HG02884 (cell line): ENCODE results near the gene PACS2.
A peak's percentile ranks its signal among the peaks of the same experiment; 100 is the strongest.
"Not testable (repeated sequence)": the region's sequence is repeated elsewhere in the genome, so short reads cannot be mapped to it uniquely, and the experiment has no call there.

ENCODE experiments used
- ATAC-seq: cut with Tn5 transposase; IDR thresholded peaks from one replicate; pipeline ENCODE4 v1.9.1; 2021; ENCODE audit warnings: mild to moderate bottlenecking, moderate library complexity; ENCODE audit not compliant: unreplicated experiment

PACS2 gene

DNA sequence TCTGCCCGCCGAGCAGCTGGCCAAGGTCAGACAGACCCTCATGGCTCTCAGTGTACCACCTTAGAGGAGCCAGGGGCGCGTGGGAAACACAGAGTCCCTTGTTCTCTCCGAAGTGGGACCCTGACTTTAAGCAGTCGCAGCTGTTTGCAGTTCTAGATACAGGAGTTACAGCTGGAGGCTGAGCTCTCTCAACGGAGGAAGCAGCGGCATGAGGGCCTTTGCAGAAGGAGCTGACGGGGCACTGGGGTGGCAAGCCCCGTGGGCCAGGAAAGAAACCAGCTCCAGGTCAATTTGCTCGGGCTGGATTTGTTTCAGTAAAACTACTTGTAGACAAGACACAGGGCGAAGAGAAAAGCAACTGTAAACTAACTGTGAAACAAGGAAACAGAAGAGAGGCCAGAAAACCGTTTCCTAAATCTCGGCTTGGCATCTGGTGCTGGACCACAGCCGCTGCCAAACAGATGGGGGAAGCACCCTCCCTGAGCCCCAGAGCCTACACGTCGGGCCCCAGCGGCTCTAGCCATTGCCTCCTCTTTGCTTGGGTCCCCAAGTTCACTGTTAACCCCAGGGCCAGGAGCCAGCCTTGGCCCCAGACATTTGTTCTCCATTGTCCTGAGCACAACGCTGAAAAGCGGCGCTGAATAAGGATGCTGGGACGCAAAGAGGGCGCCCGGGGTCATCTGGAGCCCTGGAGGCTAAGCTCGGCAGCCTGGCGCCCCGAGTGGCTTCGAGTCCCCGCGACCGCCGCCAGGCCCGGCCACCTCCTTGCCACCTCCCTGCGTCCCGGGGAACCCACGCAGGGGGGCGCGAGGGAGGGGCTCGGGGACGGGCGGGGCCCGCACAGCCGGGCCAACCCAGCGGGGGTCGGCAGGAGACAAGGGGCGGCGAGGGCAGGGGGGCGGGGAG is 914 bp upstream of the PACS2 start:
- ATAC-seq, result peak; percentile 12

GRCh38 chr14:105315211-105315721 is 718 bp downstream of the PACS2 start:
- ATAC-seq, result peak; percentile 22

- ATAC-seq, result no peak
Measured at GRCh38 chr14:105315941-105316576, 1.5 kb downstream of the PACS2 start.

GRCh38 chr14:105316577-105316941 is 2.0 kb downstream of the PACS2 start:
- ATAC-seq, result no peak

DNA sequence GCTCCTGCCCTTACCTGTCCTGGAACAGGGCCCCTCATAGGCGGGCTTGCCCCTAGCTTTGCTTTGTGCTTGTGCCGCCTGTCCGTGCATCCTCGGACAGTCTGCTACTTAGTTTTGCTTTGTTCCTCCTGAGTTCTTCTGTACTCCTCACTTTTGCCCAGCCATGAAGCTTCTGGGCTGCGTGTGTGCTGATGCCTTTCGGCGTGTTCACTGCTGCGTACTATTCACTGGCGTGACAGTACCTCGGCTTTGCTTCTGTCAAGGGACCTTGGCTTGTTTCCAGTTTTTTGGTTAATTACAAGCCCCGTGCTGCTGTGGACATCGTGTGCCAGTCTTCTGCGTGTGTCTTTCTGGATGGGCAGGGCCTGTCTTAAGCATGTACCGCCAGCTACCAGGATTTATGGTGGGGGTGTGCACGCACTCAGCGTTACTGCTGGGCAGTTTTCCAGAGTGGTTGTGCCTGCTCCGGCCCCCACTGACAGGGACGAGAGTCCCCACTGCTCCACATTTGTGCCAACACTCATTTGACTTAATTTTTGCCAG is 2.5 kb downstream of the PACS2 start:
- ATAC-seq, result no peak

DNA sequence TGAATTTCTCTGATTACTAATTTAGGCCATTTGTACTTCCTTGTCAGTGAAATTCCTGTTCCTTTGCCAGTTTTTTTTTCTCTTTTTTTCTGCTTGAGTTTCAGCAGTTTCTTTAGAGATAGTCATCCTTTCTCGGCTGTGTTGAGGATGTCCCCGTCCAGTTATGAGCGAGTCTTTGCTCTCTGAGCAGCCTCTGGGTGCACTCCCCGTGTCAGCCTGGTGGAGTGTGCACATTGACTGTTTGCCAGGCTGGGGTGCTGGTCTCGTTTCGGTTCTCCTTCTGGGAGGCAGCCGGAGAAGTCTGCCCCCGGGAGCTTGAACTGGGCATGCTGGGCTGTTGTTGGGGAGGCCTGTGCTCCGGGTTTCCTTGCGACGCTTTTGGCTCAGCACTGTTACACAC is 3.0 kb downstream of the PACS2 start:
- no peak for ATAC-seq

DNA sequence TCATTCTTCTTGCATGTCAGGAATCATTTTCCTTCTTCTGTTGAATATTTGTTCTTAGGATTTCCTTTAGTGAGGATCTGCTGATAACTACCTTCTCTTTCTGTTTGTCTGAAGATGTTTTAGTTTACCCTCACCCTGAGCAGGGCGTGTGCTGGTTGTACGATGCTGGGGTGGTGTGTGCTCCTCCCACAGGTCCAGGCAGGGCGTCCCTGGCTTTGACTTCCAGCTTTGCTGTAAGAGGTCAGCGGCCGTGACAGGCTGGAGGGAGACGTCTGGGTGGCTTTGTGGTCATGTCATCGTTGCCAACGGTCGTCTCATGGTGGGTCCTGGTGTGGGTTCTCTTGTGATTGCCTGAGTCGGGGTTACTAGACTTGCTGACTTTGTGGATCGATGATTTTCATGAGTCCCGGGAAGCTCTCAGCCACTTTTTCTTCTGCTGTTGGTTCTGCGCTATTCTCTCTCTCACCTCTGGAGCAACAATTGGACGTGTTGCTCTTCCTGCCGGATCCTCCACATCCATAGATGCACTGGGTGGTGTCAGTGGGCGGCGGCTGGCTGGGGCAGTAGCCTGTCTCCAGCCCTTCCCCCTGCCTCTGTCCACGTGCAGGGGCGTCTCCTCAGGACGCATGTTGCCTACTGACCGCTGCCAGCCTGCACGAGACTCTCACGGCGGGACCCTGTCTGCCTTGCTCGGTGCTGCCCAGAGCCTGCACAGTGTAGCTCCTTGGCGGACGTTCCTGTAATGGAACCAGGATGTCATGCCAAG is 8.4 kb downstream of the PACS2 start:
- ATAC-seq, result no peak

- no peak for ATAC-seq
Measured at GRCh38 chr14:105323663-105324062, 9.1 kb downstream of the PACS2 start.

GRCh38 chr14:105324080-105324778 is 9.7 kb downstream of the PACS2 start:
- ATAC-seq, result no peak

DNA sequence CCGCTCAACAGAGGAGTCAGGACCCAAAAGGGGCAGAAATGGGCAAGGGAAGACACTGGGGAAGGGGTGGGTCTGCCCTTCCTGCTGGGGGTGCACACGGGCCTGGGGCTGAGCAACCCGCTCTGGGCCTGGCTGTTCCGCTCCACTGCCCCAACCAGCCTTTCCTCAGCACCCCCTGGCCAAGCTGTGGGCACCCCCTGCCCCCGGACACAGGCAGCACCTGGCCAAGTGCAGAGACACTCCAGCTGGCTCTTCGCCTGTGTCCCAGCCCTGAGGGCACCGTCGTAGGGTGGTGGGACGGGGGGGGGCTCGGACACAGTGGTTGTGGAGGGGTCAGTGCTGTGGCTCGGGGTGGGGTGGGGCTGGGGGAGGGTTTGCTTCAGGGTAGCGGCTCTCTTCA is 10.3 kb downstream of the PACS2 start:
- ATAC-seq, result no peak

DNA sequence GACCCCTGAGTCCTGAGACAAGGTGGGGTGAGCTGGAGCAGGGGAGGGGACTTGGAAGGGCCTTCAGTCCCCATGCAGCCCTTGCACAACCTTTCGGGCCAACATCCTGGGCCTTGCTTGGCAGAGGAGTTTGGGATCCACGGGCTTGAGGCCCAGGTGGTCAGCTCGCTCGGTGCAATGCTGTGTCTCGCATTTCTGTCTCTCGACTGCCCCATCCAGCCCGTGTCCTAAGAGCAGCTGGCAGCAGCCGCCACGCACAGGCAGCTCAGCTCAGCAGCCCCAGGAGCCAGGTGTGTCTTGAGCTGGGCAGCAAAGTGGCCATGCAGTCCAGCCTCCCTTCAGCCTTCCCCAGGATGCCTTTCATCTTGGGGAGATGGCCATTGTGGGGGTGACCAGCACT is 10.8 kb downstream of the PACS2 start:
- ATAC-seq, result no peak

- no peak for ATAC-seq
Measured at GRCh38 chr14:105325716-105326567, 11.4 kb downstream of the PACS2 start.

DNA sequence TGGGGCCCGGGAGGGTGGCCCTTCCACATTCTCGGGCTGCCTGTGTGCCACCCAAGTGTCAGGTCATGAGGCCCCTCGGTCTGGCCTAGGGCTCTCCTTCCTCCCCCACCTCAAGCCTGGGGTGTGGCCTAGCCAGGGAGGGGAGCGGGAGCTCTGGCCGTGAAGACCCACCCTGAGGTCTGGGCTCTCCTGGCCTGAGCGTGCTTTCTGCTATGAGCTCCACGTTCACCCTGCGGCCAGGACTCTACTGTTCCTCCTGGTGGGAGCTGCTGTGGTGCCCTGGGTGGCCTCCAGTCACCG is 12.0 kb downstream of the PACS2 start:
- no peak for ATAC-seq

- no peak for ATAC-seq
Measured at GRCh38 chr14:105326891-105327694, 12.5 kb downstream of the PACS2 start.

DNA sequence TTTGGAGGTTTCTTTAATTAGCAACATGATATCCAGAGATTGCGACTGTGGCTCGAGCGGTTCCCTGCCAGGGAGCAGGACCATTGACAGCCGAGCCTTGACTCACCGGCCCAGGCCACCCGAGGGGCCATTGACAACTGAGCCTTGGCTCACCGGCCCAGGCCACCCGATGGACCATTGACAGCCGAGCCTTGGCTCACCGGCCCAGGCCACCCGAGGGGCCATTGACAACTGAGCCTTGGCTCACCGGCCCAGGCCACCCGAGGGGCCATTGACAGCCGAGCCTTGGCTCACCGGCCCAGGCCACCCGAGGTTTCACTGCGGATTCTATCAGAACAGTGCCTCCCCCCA is 13.1 kb downstream of the PACS2 start:
- not testable (repeated sequence) for ATAC-seq

DNA sequence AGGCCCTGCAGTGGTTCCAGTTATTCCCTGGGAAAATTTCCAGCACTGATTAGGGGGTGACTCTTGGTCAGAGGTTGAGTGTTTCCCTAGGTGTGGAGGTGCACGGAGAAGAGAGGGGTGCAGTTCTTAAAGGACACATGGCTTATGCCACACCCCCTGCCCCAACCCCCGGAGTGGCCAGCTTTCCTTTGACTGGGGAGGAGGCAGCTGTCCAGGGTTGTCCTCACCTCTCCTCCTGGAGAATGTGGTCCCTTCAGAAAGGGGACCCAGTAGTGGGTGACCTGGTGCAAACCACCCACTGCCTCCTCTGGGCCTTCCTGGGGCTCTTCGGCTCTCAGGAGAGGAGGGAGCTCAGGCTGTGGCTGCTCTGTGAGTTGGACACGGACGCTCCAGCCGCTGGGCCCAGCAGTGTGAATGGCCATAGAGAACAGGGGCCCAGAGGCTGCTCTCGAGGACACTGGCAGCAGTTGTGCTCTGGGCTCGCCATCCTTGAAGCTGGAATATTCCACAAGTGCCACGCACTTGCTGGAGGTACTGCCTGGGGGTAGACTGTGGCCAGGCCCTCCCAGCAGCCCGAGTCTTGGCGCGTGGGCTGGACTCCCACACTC is 13.6 kb downstream of the PACS2 start:
- ATAC-seq, result no peak

GRCh38 chr14:105328678-105329390 is 14.3 kb downstream of the PACS2 start:
- no peak for ATAC-seq
